HL-60 (cell line): Measurements from ENCODE around the gene FAM149B1.

Source experiments
- DNase-seq, 2 experiments: peaks; one replicate each; pipeline ENCODE4 v3.0.0-alpha.2; 2010 to 2020; ENCODE audit warnings: low read depth in 1 of 2, low spot score in 1 of 2
- H3K27ac ChIP-seq: fragments of 250-450 bp; sonication (Bioruptor Pico); replicated peaks from 2 replicates; pipeline ENCODE4 v1.5.1; 2020; ENCODE audit warnings: mild to moderate bottlenecking, moderate library complexity
- H3K27me3 ChIP-seq: fragments of 250-450 bp; sonication (Bioruptor Pico); 2 replicates; pipeline ENCODE4 v1.5.1; 2021; ENCODE audit warnings: mild to moderate bottlenecking, moderate library complexity; ENCODE audit not compliant: insufficient read depth, poor library complexity, severe bottlenecking
- H3K4me3 ChIP-seq: replicated peaks from 2 replicates; pipeline ENCODE4 v1.5.1; 2011; ENCODE audit warnings: mild to moderate bottlenecking, control low read depth, low read length; ENCODE audit not compliant: insufficient read depth
- CTCF ChIP-seq: IDR thresholded peaks from one replicate; pipeline ENCODE4 v1.5.1; 2011; ENCODE audit warnings: low read length, control low read depth, inconsistent platforms; ENCODE audit not compliant: insufficient read depth
- GABPA ChIP-seq: IDR thresholded peaks from 2 replicates; pipeline ENCODE4 v1.6.1; 2012; ENCODE audit warnings: low read depth
- POLR2AphosphoS5 ChIP-seq: IDR thresholded peaks from 2 replicates; pipeline ENCODE4 v1.6.1; 2012; ENCODE audit warnings: low read depth
- REST ChIP-seq: IDR thresholded peaks from 2 replicates; pipeline ENCODE4 v1.6.1; 2012; ENCODE audit warnings: low read depth; ENCODE audit not compliant: insufficient replicate concordance
- SPI1 ChIP-seq: IDR thresholded peaks from 2 replicates; pipeline ENCODE4 v1.6.1; 2012; ENCODE audit warnings: low read depth, mild to moderate bottlenecking, borderline replicate concordance

Gene FAM149B1

GRCh38 chr10:73262880-73263555 lies 95.1 kb downstream of the FAM149B1 start:
- no peak overlapping the region for H3K4me3 ChIP-seq
- H3K27ac ChIP-seq = no peak overlapping the region
- DNase-seq = no peak
- H3K27me3 ChIP-seq = no peaks in the 10 kb centered on the region
- no peak for TF ChIP-seq GABPA
- no peak for TF ChIP-seq POLR2AphosphoS5
- TF ChIP-seq SPI1 = no peak
- no peak for TF ChIP-seq REST
- no peak for TF ChIP-seq CTCF

GRCh38 chr10:73263693-73264347 lies 95.9 kb downstream of the FAM149B1 start:
- no peak overlapping the region for H3K27ac ChIP-seq
- DNase-seq = no peak
- H3K27me3 ChIP-seq = no peaks in the 10 kb centered on the region
- no peak overlapping the region for H3K4me3 ChIP-seq
- TF ChIP-seq CTCF = peak; percentile 41
- no peak for TF ChIP-seq REST
- TF ChIP-seq POLR2AphosphoS5 = no peak
- TF ChIP-seq SPI1 = no peak
- TF ChIP-seq GABPA = no peak

- no peak overlapping the region for H3K4me3 ChIP-seq
- H3K27me3 ChIP-seq = no peaks in the 10 kb centered on the region
- TF ChIP-seq CTCF (no peak), SPI1 (no peak), POLR2AphosphoS5 (no peak), GABPA (no peak), REST (no peak)
- DNase-seq = no peak
- no peak overlapping the region for H3K27ac ChIP-seq
Measured at GRCh38 chr10:73264423-73264822, 96.5 kb downstream of the FAM149B1 start.
